WTC11 (cell line): ENCODE data around the gene RPL37. TPM values are rescaled to one million over a fixed set of nuclear protein-coding genes. Genes with fewer than 3 reads are reported as not detected.
A peak's percentile ranks its signal among the peaks of the same experiment; 100 is the strongest.

Source experiments
- ATAC-seq: fragments of 200-7000 bp; cut with Tn5 transposase; 2 replicates; pipeline ENCODE4 v1.10.0; 2021; ENCODE audit warnings: mild to moderate bottlenecking, moderate library complexity
- CTCF ChIA-PET: fragments of 300-600 bp; sonication (Branson Sonifier 250); formaldehyde crosslinking; loops from one replicate; lab custom pipeline; 2021; ENCODE audit warnings: antibody characterized with exemption; lab: Charles Lee
- POLR2A ChIA-PET: fragments of 350-600 bp; sonication (Branson Sonifier 250); formaldehyde crosslinking; loops from one replicate; lab custom pipeline; 2021; ENCODE audit warnings: antibody characterized with exemption; lab: Charles Lee
- DNase-seq: peaks from one replicate; pipeline ENCODE4 v3.0.0; 2021; ENCODE audit warnings: low spot score
- H3K27ac Mint-ChIP-seq: 2 replicates; pipeline ENCODE4 v1.8.0; 2021; ENCODE audit warnings: mixed read lengths
- H3K27me3 Mint-ChIP-seq: 2 replicates; pipeline ENCODE4 v1.8.0; 2021; ENCODE audit warnings: low read depth, mild to moderate bottlenecking, moderate library complexity, mixed read lengths
- H3K36me3 Mint-ChIP-seq: 2 replicates; pipeline ENCODE4 v1.8.0; 2021; ENCODE audit warnings: mixed read lengths
- H3K4me1 Mint-ChIP-seq: 2 replicates; pipeline ENCODE4 v1.8.0; 2022; ENCODE audit warnings: mixed read lengths
- H3K4me3 Mint-ChIP-seq: 2 replicates; pipeline ENCODE4 v1.8.0; 2021; ENCODE audit warnings: mild to moderate bottlenecking, moderate library complexity, mixed read lengths
- H3K9me3 Mint-ChIP-seq: 2 replicates; pipeline ENCODE4 v1.8.0; 2021; ENCODE audit warnings: mixed read lengths
- AR ChIP-seq: fragments of 250-450 bp; sonication (Bioruptor Pico); IDR thresholded peaks from 2 replicates; pipeline ENCODE4 v1.9.0; 2021; ENCODE audit warnings: mild to moderate bottlenecking
- ATF1 ChIP-seq: sonication (generic); formaldehyde crosslinking; IDR thresholded peaks from 2 replicates; pipeline ENCODE4 v1.8.1; 2023; ENCODE audit warnings: mild to moderate bottlenecking, moderate library complexity, missing genetic modification reagents
- EMX1 ChIP-seq: fragments of 250-450 bp; sonication (Bioruptor Pico); IDR thresholded peaks from 2 replicates; pipeline ENCODE4 v1.8.0; 2021; ENCODE audit warnings: mild to moderate bottlenecking
- FOXK1 ChIP-seq: sonication (generic); formaldehyde crosslinking; IDR thresholded peaks from 2 replicates; pipeline ENCODE4 v1.8.0; 2022; ENCODE audit warnings: mild to moderate bottlenecking, moderate library complexity, missing genetic modification reagents
- GRHL2 ChIP-seq: fragments of 250-450 bp; sonication (Bioruptor Pico); IDR thresholded peaks from 2 replicates; pipeline ENCODE4 v1.8.0; 2022; ENCODE audit warnings: mild to moderate bottlenecking, moderate library complexity; ENCODE audit not compliant: insufficient replicate concordance, severe bottlenecking
- NR2C2 ChIP-seq: sonication (generic); formaldehyde crosslinking; IDR thresholded peaks from 2 replicates; pipeline ENCODE4 v1.8.0; 2022; ENCODE audit warnings: mild to moderate bottlenecking, missing genetic modification reagents
- NR3C1 ChIP-seq: sonication (generic); formaldehyde crosslinking; conservative IDR thresholded peaks from 2 replicates; pipeline ENCODE4 v1.8.1; 2023; ENCODE audit warnings: low read depth, mild to moderate bottlenecking, missing genetic modification reagents
- OVOL2 ChIP-seq: fragments of 250-450 bp; sonication (Bioruptor Pico); IDR thresholded peaks from 2 replicates; pipeline ENCODE4 v1.9.0; 2021; ENCODE audit warnings: mild to moderate bottlenecking, borderline replicate concordance
- PRRX2 ChIP-seq: fragments of 250-450 bp; sonication (Bioruptor Pico); IDR thresholded peaks from 2 replicates; pipeline ENCODE4 v1.8.0; 2021; ENCODE audit warnings: mild to moderate bottlenecking
- SMAD3 ChIP-seq: sonication (generic); formaldehyde crosslinking; IDR thresholded peaks from 2 replicates; pipeline ENCODE4 v1.8.0; 2022; ENCODE audit warnings: missing genetic modification reagents, mild to moderate bottlenecking, borderline replicate concordance
- STAT6 ChIP-seq: sonication (generic); formaldehyde crosslinking; conservative IDR thresholded peaks from 2 replicates; pipeline ENCODE4 v1.8.1; 2023; ENCODE audit warnings: mild to moderate bottlenecking, low read depth, missing genetic modification reagents, moderate library complexity
- TEAD1 ChIP-seq: sonication (generic); formaldehyde crosslinking; IDR thresholded peaks from 2 replicates; pipeline ENCODE4 v1.8.0; 2022; ENCODE audit warnings: mild to moderate bottlenecking, missing genetic modification reagents
- ZNF232 ChIP-seq: sonication (generic); formaldehyde crosslinking; IDR thresholded peaks from 2 replicates; pipeline ENCODE4 v1.8.0; 2022; ENCODE audit warnings: mild to moderate bottlenecking, missing genetic modification reagents
- ZNF263 ChIP-seq: sonication (generic); formaldehyde crosslinking; IDR thresholded peaks from 2 replicates; pipeline ENCODE4 v1.8.1; 2022; ENCODE audit warnings: low read depth, mild to moderate bottlenecking, moderate library complexity, missing genetic modification reagents
- ZNF281 ChIP-seq: sonication (generic); formaldehyde crosslinking; IDR thresholded peaks from 2 replicates; pipeline ENCODE4 v1.8.0; 2023; ENCODE audit warnings: mild to moderate bottlenecking, missing genetic modification reagents
- ZNF396 ChIP-seq: fragments of 250-450 bp; sonication (Bioruptor Pico); IDR thresholded peaks from 2 replicates; pipeline ENCODE4 v1.8.0; 2021; ENCODE audit warnings: mild to moderate bottlenecking, moderate library complexity, borderline replicate concordance
- ZNF423 ChIP-seq: fragments of 250-450 bp; sonication (Bioruptor Pico); IDR thresholded peaks from 2 replicates; pipeline ENCODE4 v2.1.2; 2022; ENCODE audit warnings: mild to moderate bottlenecking, moderate library complexity
- ZNF425 ChIP-seq: fragments of 250-450 bp; sonication (Bioruptor Pico); conservative IDR thresholded peaks from 2 replicates; pipeline ENCODE4 v1.9.0; 2021; ENCODE audit warnings: mild to moderate bottlenecking
- total RNA-seq: library from RNA; stranded (reverse); gene quantifications from 3 replicates; pipeline ENCODE4 v1.2.3, GENCODE V29; 2021

Gene RPL37
- total RNA-seq, 1 experiment from 2014 or later: 1,405 TPM

GRCh38 chr5:40823459-40823858, 11.6 kb downstream of the RPL37 start (continued):
- TF ChIP-seq AR (no peak), NR2C2 (CRISPR knock-in tag) (no peak), OVOL2 (CRISPR knock-in tag) (no peak), ZNF423 (CRISPR knock-in tag) (no peak)

GRCh38 chr5:40813698-40814281, 21.2 kb downstream of the RPL37 start:
- Mint-ChIP-seq H3K4me3 (no peak overlapping the region), H3K27ac (no peak overlapping the region), H3K36me3 (no peaks in the 10 kb centered on the region), H3K4me1 (peaks cover 4% of the 10 kb centered on the region; the same call in 1 of the 2 replicates)
- POLR2A ChIA-PET: no interaction called here
- CTCF ChIA-PET: no interaction called here
- DNase-seq (no peak), ATAC-seq (peak; percentile 76)
- TF ChIP-seq PRRX2 (CRISPR knock-in tag) (no peak), SMAD3 (CRISPR knock-in tag) (no peak)
- TF ChIP-seq, all 79 proteins: peak for 0
- H3K9me3 Mint-ChIP-seq: no peaks in the 10 kb centered on the region
- no peaks in the 10 kb centered on the region for H3K27me3 Mint-ChIP-seq

GRCh38 chr5:40812125-40812524, 22.9 kb downstream of the RPL37 start:
- ChIA-PET CTCF (interaction anchor here (0.5 kb wide), 1 partner anchor 61 kb away, joined by 4 read pairs; no protein-coding TSS in a partner anchor), POLR2A (no interaction called here)
- no peak for DNase-seq
- Mint-ChIP-seq H3K27me3 (no peaks in the 10 kb centered on the region), H3K4me1 (peaks cover 8% of the 10 kb centered on the region; the same call in 1 of the 2 replicates), H3K36me3 (no peaks in the 10 kb centered on the region), H3K4me3 (no peak overlapping the region), H3K27ac (no peak overlapping the region), H3K9me3 (no peaks in the 10 kb centered on the region)
- ATAC-seq: no peak
- TF ChIP-seq ZNF281 (CRISPR knock-in tag) (no peak), ATF1 (CRISPR knock-in tag) (no peak), AR (no peak), ZNF232 (CRISPR knock-in tag) (no peak), ZNF396 (CRISPR knock-in tag) (no peak), FOXK1 (no peak), ZNF425 (CRISPR knock-in tag) (no peak), NR3C1 (CRISPR knock-in tag) (no peak), GRHL2 (CRISPR knock-in tag) (no peak), TEAD1 (CRISPR knock-in tag) (no peak), EMX1 (no peak), STAT6 (CRISPR knock-in tag) (no peak), ZNF263 (CRISPR knock-in tag) (no peak)
